ENCODE data around the gene ZNF718.
A peak's percentile ranks its signal among the peaks of the same experiment; 100 is the strongest.
"Not testable (repeated sequence)": the region's sequence is repeated elsewhere in the genome, so short reads cannot be mapped to it uniquely, and the experiment has no call there.

ZNF718 gene

GRCh38 chr4:124275-125081 lies at the start of gene ZNF718:
TSS of gene ZNF718 (plus strand) at chr4:124501. CDS start at chr4:124671, 170 bp downstream.
- peak; percentile 87 to 90 for DNase-seq

DNA sequence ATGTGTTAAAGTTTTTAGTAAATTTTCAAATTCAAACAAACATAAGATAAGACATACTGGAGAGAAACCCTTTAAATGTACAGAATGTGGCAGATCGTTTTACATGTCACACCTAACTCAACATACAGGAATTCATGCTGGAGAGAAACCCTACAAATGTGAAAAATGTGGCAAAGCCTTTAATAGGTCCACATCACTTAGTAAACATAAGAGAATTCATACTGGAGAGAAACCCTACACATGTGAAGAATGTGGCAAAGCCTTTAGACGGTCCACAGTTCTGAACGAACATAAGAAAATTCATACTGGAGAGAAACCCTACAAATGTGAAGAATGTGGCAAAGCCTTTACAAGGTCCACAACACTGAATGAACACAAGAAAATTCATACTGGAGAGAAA lies 38.4 kb upstream of the ZNF718 start:
- DNase-seq, result no peak

GRCh38 chr4:86559-87324 lies 37.6 kb upstream of the ZNF718 start:
- not testable (repeated sequence) for DNase-seq

DNA sequence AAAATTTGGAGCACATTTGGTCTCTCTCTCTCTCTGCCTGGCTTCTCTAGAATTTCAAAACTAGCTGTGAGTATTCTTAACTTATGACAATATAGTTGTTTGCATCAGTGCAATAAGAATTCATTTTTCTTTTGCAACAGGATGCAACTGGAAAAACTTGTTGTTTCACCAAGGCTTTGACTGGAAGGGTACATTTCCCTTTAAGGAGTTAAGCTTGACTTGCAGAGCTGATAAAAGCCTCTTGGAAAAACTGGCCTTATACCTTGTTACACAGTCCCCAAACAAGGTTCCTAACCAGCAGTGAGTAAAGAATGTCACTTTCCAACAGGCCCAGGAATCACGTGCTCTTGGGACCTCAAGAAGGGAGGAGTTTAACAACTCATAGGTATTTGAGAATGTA lies 25.9 kb upstream of the ZNF718 start:
- no peak for DNase-seq

- no peak for DNase-seq
Observed at GRCh38 chr4:99863-100262, 24.4 kb upstream of the ZNF718 start.

DNA sequence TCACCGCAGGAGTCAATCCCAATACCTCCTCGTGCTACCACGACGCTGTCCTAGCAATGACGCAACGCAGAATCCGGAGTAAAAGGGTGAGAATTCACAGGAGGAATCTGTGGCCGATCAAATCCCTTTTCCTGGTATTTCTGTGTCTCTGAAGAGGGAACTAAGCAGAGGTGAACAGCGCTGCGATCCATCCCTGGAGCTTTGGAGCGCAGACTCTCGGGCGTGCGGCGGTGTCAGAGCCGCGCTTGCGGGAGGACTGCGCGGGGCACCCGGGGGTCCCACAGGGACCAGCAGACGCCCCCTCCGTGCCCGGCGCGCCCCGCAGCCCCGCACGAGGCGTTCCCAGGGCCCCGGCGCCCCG lies 17.2 kb upstream of the ZNF718 start:
- no peak for DNase-seq

DNA sequence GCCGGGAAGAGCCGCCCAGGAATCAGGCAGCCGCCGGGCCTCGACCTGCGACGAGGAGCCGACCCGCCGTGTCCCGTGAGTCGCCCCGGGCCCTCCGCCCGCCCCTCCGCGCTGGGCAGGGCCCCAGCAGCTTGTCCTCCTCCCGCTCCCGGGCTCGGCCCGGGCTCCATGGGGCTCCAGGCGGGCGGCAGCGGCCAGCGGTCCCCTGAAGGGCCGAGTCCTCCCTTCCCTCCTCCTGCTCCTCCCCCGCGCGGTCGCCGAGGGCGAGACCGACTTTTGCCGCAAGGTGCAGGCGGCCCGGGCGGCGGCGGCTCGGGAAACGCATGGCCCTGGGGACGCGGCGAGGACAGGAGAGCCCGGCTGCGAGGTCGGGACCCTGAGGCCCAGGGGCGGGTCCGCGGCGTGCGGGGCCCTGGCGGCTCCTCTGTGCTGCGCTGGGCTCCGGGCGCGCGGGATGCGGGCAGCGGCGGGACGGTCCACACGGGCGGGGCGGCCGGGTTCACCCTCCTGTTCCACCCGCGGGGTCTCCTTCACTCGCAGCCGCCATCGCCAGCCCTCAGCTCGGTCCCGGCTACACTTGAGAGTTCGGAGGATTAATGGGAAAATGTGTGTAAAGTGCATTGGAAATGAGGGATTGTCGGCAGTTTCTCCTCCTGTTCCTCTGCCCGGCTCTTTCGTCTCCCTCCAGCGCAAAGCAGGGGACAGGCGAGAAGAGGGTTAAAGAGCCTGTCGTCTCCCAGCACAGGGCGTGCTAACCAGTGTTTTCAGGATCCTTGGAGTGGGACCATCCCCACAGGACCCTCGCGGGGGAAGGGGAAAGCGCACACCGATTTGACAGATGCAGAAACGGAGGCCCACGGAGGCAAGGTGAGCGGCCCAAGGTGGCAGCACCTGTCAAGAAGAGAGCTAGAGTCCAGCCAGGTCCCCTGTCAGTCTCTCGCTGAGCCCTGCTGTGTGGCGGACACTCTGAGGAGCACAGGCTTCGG lies 16.6 kb upstream of the ZNF718 start:
- no peak for DNase-seq

DNA sequence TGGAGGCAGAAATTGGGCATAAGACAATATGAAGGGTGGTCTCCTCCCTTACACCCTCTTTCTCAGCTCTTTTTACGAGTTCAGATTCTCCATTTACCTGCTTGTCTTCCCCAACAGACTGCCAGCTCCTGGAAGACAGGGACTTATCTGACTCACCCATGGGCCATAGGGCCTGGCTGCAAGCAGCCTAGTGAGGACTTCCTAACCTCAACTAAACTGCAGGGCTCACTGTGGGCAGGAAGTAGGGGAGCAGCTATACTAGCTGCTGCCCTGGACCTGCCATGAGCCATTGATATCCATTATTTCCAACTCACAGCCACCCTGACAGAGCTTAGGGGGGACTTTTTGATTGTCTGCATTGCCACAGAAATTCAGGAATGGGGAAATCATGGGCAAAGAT lies 11.5 kb upstream of the ZNF718 start:
- no peak for DNase-seq

GRCh38 chr4:113732-114131 lies 10.6 kb upstream of the ZNF718 start:
- no peak for DNase-seq

DNA sequence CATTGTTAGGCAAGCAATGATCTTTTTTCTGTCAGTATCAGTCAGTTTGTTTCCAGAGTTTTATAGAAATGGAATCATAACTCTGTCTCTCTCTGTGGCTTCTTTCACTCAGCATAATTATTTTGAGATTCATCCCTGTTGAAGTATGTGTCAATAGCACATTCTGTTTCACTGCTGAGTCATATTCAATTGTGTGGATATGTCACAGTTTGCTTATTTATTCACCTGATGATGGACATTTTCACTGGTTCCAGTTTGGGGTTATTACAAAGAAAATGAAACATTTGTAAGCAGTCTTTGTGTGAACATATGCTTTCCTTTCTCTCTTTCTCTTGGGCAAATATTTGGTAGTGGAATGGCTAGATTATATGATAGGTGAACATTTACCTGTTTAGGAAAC lies 10.2 kb upstream of the ZNF718 start:
- no peak for DNase-seq

DNA sequence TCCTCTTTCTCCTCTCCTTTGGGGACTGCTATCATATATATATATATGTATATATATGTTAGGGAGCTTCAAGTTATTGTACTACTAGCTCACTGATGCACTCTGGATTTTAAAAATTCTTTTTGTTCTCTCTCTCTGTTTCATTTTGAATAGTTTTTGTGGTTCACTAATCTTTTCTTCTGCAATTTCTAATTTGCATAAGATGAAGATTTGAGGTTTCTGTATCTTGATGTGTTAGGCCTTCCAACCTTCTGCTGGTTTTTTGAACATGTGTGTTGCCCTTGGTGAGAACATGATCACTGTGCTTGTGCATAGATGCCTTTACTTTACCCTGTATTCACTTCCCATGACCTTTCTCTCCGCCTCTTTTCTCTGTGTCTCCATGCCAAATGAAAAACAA lies 7.8 kb upstream of the ZNF718 start:
- DNase-seq, result no peak

- no peak for DNase-seq
Observed at GRCh38 chr4:120616-121015, 3.7 kb upstream of the ZNF718 start.

- DNase-seq, result no peak
Observed at GRCh38 chr4:121408-122084, 2.8 kb upstream of the ZNF718 start.

GRCh38 chr4:123922-124274 lies 403 bp upstream of the ZNF718 start:
- DNase-seq, result not testable (repeated sequence)

DNA sequence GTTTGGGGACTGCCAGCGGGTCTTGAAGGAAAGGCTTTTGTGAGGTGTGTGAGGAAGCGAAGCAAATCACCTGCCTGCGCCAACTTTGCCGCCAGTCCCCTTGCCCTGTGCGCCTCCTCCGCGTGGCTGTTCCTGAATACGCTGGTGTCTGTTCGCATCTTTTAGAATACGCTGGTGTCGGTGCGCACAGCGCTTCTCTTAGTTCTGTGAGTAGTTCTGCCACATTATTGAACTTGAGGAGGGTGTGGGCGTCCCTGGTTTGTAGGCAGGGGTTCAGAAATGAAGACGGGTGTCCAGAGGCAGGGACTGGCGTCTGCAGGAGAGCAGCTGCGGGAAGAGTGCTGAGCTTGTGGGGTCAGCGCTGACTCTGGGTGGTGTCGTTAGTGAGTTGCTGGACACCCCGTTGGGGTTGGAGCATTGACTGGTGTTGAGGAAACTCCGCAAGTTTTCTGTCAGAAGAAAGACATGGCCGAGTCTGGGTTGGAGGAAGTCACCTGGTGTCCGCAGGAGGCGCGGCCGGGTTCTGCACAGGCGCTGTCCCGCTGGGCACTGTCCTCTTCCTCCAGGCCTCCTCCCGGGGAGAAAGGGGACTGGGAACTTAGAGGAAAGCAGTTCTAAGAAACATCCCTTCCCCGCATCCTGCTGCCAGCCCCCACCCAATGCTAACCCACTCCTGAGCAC lies 930 bp downstream of the ZNF718 start:
- DNase-seq, result peak; percentile 19 to 27

- DNase-seq, result no peak
Observed at GRCh38 chr4:125833-126232, 1.5 kb downstream of the ZNF718 start.

GRCh38 chr4:132483-132882 lies 8.2 kb downstream of the ZNF718 start:
- no peak for DNase-seq

GRCh38 chr4:138935-139334 lies 14.6 kb downstream of the ZNF718 start:
- DNase-seq, result no peak

DNA sequence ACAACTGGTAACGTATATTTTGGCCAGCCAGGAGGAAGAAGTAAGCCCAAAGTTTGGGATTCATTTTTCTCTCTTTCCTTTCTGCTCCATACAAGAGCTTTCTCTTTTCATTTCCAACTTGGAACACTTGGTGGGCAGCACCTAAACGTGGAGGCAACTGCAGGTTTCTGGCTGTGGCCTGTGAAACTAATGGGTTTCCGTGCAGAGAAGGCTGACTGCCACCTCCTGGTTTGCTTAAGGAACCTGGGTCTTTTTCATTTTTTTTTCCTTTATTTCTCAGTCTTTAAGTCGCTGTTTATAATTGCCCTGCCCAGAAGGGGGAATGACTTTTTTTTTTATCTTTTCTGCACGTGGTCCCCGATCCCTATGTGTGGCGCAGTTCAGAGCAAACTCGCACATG lies 15.4 kb downstream of the ZNF718 start:
- no peak for DNase-seq

DNA sequence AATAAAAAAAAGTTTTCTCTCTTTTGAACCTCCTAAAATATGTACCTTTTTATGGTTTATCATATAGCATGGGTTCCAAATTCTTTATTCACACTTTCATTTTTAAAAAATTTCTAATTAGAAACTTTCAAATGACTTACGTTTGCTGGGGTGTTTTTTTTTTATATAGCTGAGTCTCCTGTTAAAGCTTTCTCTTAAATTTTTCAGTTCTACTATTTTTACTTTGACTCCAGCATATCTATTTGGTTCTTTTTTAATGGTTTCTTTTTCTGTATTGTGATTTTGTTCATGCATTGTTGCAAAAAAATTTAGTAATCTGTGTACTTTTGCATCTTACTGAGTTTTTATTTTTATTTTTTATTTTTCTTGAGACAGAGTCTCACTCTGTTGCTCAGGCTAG lies 22.3 kb downstream of the ZNF718 start:
- DNase-seq, result no peak

DNA sequence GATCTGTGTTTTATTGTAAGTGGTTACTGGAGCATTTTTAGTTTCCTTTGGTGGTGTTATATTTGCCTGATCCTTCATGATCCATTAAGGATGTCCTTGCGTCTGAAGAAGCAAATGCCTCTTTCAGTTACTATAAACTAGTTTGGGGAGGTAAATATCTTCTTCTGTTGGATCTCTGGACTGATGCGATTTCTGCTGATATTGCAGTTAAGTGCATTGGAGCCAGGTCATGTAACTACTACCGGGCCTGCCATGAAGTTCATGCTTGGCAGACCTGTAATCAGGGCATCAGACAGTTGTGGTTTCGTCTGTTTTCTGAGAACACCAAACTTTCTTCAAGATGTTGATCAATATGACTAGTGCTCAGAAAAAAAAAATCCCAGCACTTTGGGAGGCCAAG lies 22.9 kb downstream of the ZNF718 start:
- no peak for DNase-seq

Data from activated CD4-positive, alpha-beta T cell treated with anti-CD3 and anti-CD28 coated beads, Interleukin-2, amount 50 U/mL, for 48 hours (primary cell).